K562 (cell line): ENCODE measurements around the gene CRLF1. TPM values are rescaled to one million over a fixed set of nuclear protein-coding genes. Genes with fewer than 3 reads are reported as not detected.

Experiments
- ATAC-seq: fragments of 200-7000 bp; cut with Tn5 transposase; 3 replicates; pipeline ENCODE4 v1.9.1; 2020; ENCODE audit warnings: moderate library complexity
- BruUV-seq: library from RNA; stranded (reverse); fragments of 400-500 nt; replicated peaks from 2 replicates; lab custom pipeline; 2021; lab: Mats Ljungman, UMichigan
- CTCF ChIA-PET: fragments of 300-600 bp; formaldehyde crosslinking; extraction: SDS; loops from one replicate; lab custom pipeline; 2021; ENCODE audit warnings: low intra/inter-chr PET ratio; lab: Yijun Ruan, JAX
- POLR2A ChIA-PET: fragments of 300-600, 350-650 bp; sonication (Branson Sonifier 250); formaldehyde crosslinking; extraction: SDS; loops from one replicate; lab custom pipeline; 2021; ENCODE audit warnings: antibody characterized with exemption, inconsistent platforms; lab: Yijun Ruan, JAX
- DNase-seq, 4 experiments: peaks; one replicate each; pipeline versions ENCODE4 v3.0.0 to v3.0.0-alpha.2; 2011 to 2018; ENCODE audit warnings: low spot score in 3 of 4, mixed read lengths in 3 of 4; ENCODE audit errors: extremely low read depth in 1 of 4
- FAIRE-seq: peaks from 2 replicates; lab custom pipeline; 2011; peaks lifted over from hg19 to GRCh38; lab: Jason Lieb, UNC
- H2AFZ ChIP-seq: 2 replicates; pipeline ENCODE4 v1.6.0; 2011; ENCODE audit warnings: low read depth, low read length, control low read depth, inconsistent platforms
- H3K27ac ChIP-seq: fragments of 200-600 bp; 3 replicates; pipeline ENCODE4 v1.8.0; 2011; ENCODE audit warnings: low read depth, mild to moderate bottlenecking, control low read depth, inconsistent platforms, low read length, moderate library complexity, mixed read lengths; ENCODE audit errors: extremely low read depth
- H3K27me3 ChIP-seq, 2 experiments: fragments of 300-600 bp in 1 of 2; 2 replicates in 1 of 2; 3 replicates in 1 of 2; pipeline versions ENCODE4 v1.6.0 to v1.8.0; 2011; ENCODE audit warnings: inconsistent platforms in 2 of 2, low read length in 2 of 2, mild to moderate bottlenecking in 1 of 2, mixed read lengths in 1 of 2, moderate library complexity in 1 of 2; ENCODE audit not compliant: control insufficient read depth in 2 of 2, insufficient read depth in 2 of 2
- H3K36me3 ChIP-seq: fragments of 300-600 bp; 3 replicates; pipeline ENCODE4 v1.8.0; 2011; ENCODE audit warnings: mild to moderate bottlenecking, low read length, inconsistent platforms; ENCODE audit not compliant: control insufficient read depth, insufficient read depth
- H3K4me1 ChIP-seq, 2 experiments: fragments of 200-600 bp in 1 of 2; replicated peaks in 1 of 2; 2 replicates in 1 of 2; 3 replicates in 1 of 2; pipeline versions ENCODE4 v1.5.1 to v1.8.0; 2011; ENCODE audit warnings: inconsistent platforms in 2 of 2, low read length in 2 of 2, mild to moderate bottlenecking in 1 of 2, mixed read lengths in 1 of 2, moderate library complexity in 1 of 2; ENCODE audit not compliant: control insufficient read depth in 2 of 2, insufficient read depth in 2 of 2
- H3K4me2 ChIP-seq: 2 replicates; pipeline ENCODE4 v1.6.1; 2011; ENCODE audit warnings: low read length, control low read depth, inconsistent platforms, mixed read lengths; ENCODE audit not compliant: insufficient read depth
- H3K4me3 ChIP-seq: fragments of 200-600 bp; sonication (generic), shearing (Covaris generic); 2 replicates; pipeline ENCODE4 v1.5.1; 2016; ENCODE audit warnings: control low read depth, inconsistent platforms
- H3K79me2 ChIP-seq: fragments of 200-600 bp; 3 replicates; pipeline ENCODE4 v1.8.0; 2011; ENCODE audit warnings: low read length, inconsistent platforms; ENCODE audit not compliant: control insufficient read depth, insufficient read depth
- H3K9ac ChIP-seq, 2 experiments: 2 replicates each; pipeline versions ENCODE4 v1.6.0 to v1.6.1; 2011; ENCODE audit warnings: low read depth in 2 of 2, low read length in 2 of 2, control low read depth in 1 of 2, inconsistent platforms in 1 of 2, mild to moderate bottlenecking in 1 of 2, mixed read lengths in 1 of 2; ENCODE audit not compliant: insufficient read depth in 1 of 2
- H3K9me1 ChIP-seq: one replicate; pipeline ENCODE4 v1.6.0; 2011; ENCODE audit warnings: inconsistent platforms, mild to moderate bottlenecking, low read length, moderate library complexity; ENCODE audit not compliant: control insufficient read depth, insufficient read depth
- H3K9me3 ChIP-seq: replicated peaks from 2 replicates; pipeline ENCODE4 v1.5.1; 2011; ENCODE audit warnings: low read depth, low read length, inconsistent platforms; ENCODE audit not compliant: control insufficient read depth, insufficient read depth
- H4K20me1 ChIP-seq: replicated peaks from 2 replicates; pipeline ENCODE4 v1.6.1; 2011; ENCODE audit warnings: low read length, inconsistent platforms, mixed read lengths; ENCODE audit not compliant: control insufficient read depth, insufficient read depth
- MYC ChIP-seq, 2 experiments: fragments of 250-450 bp in 1 of 2; sonication (Bioruptor Pico) in 1 of 2; IDR thresholded peaks; 2 replicates each; pipeline versions ENCODE4 v1.5.1 to v1.6.1; 2012 to 2021; ENCODE audit warnings: low read depth in 2 of 2, borderline replicate concordance in 1 of 2, improper control_type of control experiment in 1 of 2, low read length in 1 of 2, mild to moderate bottlenecking in 1 of 2, moderate library complexity in 1 of 2
- NEUROD1 ChIP-seq: fragments of 150-350 bp; IDR thresholded peaks from 2 replicates; pipeline ENCODE4 v1.6.1; 2014; ENCODE audit warnings: borderline replicate concordance, low read length, low read depth; ENCODE audit not compliant: partially characterized antibody
- TAF9B ChIP-seq: fragments of 450-650 bp; IDR thresholded peaks from 2 replicates; pipeline ENCODE4 v1.6.1; 2018; ENCODE audit warnings: mild to moderate bottlenecking; ENCODE audit not compliant: partially characterized antibody
- ZSCAN32 ChIP-seq: fragments of 450-650 bp; formaldehyde crosslinking; IDR thresholded peaks from 2 replicates; pipeline ENCODE4 v1.4.0; 2020; ENCODE audit warnings: mild to moderate bottlenecking, moderate library complexity
- WGBS: fragments of 100-300 bp; shearing (Covaris generic); methylation state at CpG from one replicate; pipeline ENCODE4 v1.1.6; 2016; ENCODE audit warnings: low coverage, mixed read lengths; ENCODE audit not compliant: insufficient coverage; ENCODE audit errors: missing lambda C conversion rate; 5-methylcytosine and 5-hydroxymethylcytosine counted together
- in situ Hi-C: fragments of 300-500 bp; cut with MboI; formaldehyde crosslinking; loops from 4 replicates; pipeline ENCODE4 v1.15.0; 2018; ENCODE audit warnings: inconsistent platforms, mixed read lengths
- intact Hi-C: fragments of 100-400 bp; cut with micrococcal nuclease; formaldehyde crosslinking; loops from 2 replicates; pipeline ENCODE4 v1.14.2; 2022
- polyA plus RNA-seq, 8 experiments: library from polyadenylated mRNA; depleted of rRNA in 4 of 8; stranded (reverse) in 5 of 8; unstranded in 3 of 8; fragments of >200 nt; fragmentation: Nextera tagmentation in 2 of 8; fragmentation: Illumina TruSeq in 1 of 8; extraction: Ambion mirVana in 2 of 8; extraction: Trizol in 1 of 8; gene quantifications; 2 replicates each; pipeline versions ENCODE4 v1.2.1 to v1.2.3, GENCODE V29; 2011 to 2014; ENCODE audit warnings: inconsistent platforms in 1 of 8, missing spikeins in 1 of 8
- total RNA-seq, 7 experiments: library from RNA; depleted of rRNA in 6 of 7; stranded (reverse); fragments of >200 nt in 6 of 7; fragmentation: Illumina TruSeq in 2 of 7; extraction: Trizol in 2 of 7; gene quantifications; 2 replicates each; pipeline versions ENCODE4 v1.2.1 to v1.2.3, GENCODE V29; 2011 to 2021; ENCODE audit warnings: low replicate concordance in 1 of 7
- TF ChIP-seq, protein P1 (sequence below): fragments of 250-450 bp; sonication (Bioruptor Pico); IDR thresholded peaks from 2 replicates; pipeline ENCODE4 v1.5.0; 2021
- TF ChIP-seq, protein P2 (sequence below), 2 experiments: fragments of 450-650 bp; IDR thresholded peaks; 2 replicates each; pipeline ENCODE4 v1.6.1; 2016
- TF ChIP-seq, protein P3 (sequence below), 2 experiments: fragments of 450-650 bp; formaldehyde crosslinking in 1 of 2; IDR thresholded peaks; 2 replicates each; pipeline versions ENCODE4 v1.4.0 to v1.6.1; 2014 to 2020; ENCODE audit warnings: mild to moderate bottlenecking in 2 of 2, borderline replicate concordance in 1 of 2, low read depth in 1 of 2

CRLF1 gene
- total and polyA plus RNA-seq, 9 of the 15 experiments (the other 6 are each of a cell fraction or from before 2014, with no cell fraction given), result 0.85 to 3.6 (median 1.7) TPM

DNA sequence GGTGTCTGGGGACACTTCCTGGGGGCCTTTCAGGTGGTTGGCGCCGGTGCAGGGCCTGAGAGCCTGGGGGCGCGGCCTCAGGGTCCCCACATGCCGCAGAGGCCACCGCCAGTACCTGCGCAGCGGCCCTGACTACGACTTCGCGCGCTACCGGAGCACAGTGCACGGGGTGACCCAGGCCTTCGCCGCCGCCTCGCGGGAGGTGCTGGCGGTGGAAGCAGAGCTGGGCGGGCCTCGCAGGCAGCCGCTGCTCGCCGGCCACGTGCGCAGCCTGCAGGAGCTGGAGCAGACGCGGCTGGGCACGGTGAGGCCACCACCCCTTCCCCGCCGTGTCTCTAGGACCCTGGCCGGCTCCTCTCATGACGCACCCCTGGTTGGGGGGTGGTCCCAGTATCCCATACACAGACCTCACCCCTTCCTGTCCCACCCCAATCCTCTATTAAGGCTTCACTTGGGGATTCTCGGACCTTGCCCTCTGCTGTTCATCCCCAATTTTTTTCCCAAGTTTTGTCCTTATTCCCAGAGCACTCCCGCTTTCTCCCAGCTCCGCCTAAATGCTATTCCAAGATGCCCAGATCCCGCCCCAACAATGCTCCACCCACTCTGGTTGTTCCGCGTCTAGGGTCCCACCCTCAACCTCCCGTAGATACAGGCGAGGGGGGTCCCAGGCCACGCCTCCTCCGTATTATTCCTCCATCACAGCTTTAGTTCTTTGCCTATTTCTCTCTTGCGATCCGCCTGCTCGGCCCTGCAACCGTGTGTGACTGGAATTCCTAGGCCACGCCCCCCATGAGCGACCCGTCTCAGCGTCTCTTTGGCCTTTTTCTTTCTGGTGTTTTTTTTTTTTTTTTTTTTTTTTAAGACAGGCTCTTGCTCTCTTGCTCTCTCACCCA, 17.0 kb downstream of the CRLF1 start:
- FAIRE-seq, result no peak
- POLR2A ChIA-PET, result interaction anchor here (0.6 to 5.4 kb wide), 11 partner anchors 8 to 371 kb away, joined by 3 to 39 read pairs (median 4); partner anchors contain the start of genes UBA52 and UPF1
- in situ Hi-C loops, result no loop called here
- no TSS peak for BruUV-seq
- Histone ChIP-seq H3K9me3 (no peaks in the 10 kb centered on the region), H3K9me1 (no peaks in the 10 kb centered on the region), H3K27ac (peak overlapping the region; percentile 79), H3K9ac (peak overlapping the region; percentile 85 to 93), H3K4me3 (peak overlapping the region; percentile 71), H4K20me1 (peaks cover 6% of the 10 kb centered on the region; the same call in 1 of the 2 replicates), H3K79me2 (peaks cover 24% of the 10 kb centered on the region), H3K36me3 (peaks cover 5% of the 10 kb centered on the region; the same call in 2 of the 3 replicates), H3K4me2 (peak overlapping the region; percentile 89), H3K4me1 (peaks cover 23 to 68% of the 10 kb centered on the region in 2 experiments), H3K27me3 (no peaks in the 10 kb centered on the region), H2AFZ (peak overlapping the region; percentile 79)
- under 1% methylated on average over 51 of the region's 52 CpGs for WGBS
- intact Hi-C loops, result loop anchor here (1.0 to 10.0 kb wide), 7 partner anchors 19 to 255 kb away; partner anchors contain the start of genes KLHL26, KXD1 and UBA52
- CTCF ChIA-PET, result interaction anchor here (0.6 to 1.6 kb wide), 3 partner anchors 86 to 258 kb away, joined by 3 to 4 read pairs (median 4); no protein-coding TSS in a partner anchor
- DNase-seq, result peak; percentile 60 to 83 (median 67)
- ATAC-seq, result peak; percentile 78
- TF ChIP-seq MYC (IDR thresholded peaks at IDR 0.05; ENCODE audit: low read depth, low read length) (peak; percentile 97), MYC (CRISPR knock-in tag; IDR thresholded peaks at IDR 0.05; ENCODE audit: borderline replicate concordance, low read depth) (peak; percentile 63; the same call in 1 of the 2 replicates), NEUROD1 (peak; percentile 23), ZSCAN32 (CRISPR knock-in tag) (no peak), TAF9B (no peak)
- TF ChIP-seq, protein P1, sequence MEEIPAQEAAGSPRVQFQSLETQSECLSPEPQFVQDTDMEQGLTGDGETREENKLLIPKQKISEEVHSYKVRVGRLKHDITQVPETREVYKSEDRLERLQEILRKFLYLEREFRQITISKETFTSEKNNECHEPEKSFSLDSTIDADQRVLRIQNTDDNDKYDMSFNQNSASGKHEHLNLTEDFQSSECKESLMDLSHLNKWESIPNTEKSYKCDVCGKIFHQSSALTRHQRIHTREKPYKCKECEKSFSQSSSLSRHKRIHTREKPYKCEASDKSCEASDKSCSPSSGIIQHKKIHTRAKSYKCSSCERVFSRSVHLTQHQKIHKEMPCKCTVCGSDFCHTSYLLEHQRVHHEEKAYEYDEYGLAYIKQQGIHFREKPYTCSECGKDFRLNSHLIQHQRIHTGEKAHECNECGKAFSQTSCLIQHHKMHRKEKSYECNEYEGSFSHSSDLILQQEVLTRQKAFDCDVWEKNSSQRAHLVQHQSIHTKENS (CRISPR knock-in tag), result no peak
- TF ChIP-seq, protein P2, sequence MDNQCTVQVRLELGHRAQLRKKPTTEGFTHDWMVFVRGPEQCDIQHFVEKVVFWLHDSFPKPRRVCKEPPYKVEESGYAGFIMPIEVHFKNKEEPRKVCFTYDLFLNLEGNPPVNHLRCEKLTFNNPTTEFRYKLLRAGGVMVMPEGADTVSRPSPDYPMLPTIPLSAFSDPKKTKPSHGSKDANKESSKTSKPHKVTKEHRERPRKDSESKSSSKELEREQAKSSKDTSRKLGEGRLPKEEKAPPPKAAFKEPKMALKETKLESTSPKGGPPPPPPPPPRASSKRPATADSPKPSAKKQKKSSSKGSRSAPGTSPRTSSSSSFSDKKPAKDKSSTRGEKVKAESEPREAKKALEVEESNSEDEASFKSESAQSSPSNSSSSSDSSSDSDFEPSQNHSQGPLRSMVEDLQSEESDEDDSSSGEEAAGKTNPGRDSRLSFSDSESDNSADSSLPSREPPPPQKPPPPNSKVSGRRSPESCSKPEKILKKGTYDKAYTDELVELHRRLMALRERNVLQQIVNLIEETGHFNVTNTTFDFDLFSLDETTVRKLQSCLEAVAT (IDR thresholded peaks at IDR 0.05), result peak in 1 of 2 experiments; percentile 92; a peak in 1 of 4 replicates
- TF ChIP-seq, protein P3, sequence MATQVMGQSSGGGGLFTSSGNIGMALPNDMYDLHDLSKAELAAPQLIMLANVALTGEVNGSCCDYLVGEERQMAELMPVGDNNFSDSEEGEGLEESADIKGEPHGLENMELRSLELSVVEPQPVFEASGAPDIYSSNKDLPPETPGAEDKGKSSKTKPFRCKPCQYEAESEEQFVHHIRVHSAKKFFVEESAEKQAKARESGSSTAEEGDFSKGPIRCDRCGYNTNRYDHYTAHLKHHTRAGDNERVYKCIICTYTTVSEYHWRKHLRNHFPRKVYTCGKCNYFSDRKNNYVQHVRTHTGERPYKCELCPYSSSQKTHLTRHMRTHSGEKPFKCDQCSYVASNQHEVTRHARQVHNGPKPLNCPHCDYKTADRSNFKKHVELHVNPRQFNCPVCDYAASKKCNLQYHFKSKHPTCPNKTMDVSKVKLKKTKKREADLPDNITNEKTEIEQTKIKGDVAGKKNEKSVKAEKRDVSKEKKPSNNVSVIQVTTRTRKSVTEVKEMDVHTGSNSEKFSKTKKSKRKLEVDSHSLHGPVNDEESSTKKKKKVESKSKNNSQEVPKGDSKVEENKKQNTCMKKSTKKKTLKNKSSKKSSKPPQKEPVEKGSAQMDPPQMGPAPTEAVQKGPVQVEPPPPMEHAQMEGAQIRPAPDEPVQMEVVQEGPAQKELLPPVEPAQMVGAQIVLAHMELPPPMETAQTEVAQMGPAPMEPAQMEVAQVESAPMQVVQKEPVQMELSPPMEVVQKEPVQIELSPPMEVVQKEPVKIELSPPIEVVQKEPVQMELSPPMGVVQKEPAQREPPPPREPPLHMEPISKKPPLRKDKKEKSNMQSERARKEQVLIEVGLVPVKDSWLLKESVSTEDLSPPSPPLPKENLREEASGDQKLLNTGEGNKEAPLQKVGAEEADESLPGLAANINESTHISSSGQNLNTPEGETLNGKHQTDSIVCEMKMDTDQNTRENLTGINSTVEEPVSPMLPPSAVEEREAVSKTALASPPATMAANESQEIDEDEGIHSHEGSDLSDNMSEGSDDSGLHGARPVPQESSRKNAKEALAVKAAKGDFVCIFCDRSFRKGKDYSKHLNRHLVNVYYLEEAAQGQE (IDR thresholded peaks at IDR 0.05; ENCODE audit: borderline replicate concordance), result peak; percentile 53
- TF ChIP-seq, protein P3 (CRISPR knock-in tag; IDR thresholded peaks at IDR 0.05; ENCODE audit: low read depth), result no peak
